Gastroesophageal sphincter (tissue), 3 donors: ENCODE measurements around the gene NTN3.

Experiments
- CTCF ChIP-seq, 4 experiments: fragments of 200-600 bp in 2 of 4; fragments of 450-650 bp in 2 of 4; sonication (generic) in 1 of 4; IDR thresholded peaks; one replicate each; pipeline ENCODE4 v1.5.1; 2017 to 2019; ENCODE audit warnings: antibody characterized with exemption in 4 of 4, mild to moderate bottlenecking in 2 of 4, moderate library complexity in 2 of 4
- EP300 ChIP-seq: sonication (generic); formaldehyde crosslinking; IDR thresholded peaks from one replicate; pipeline ENCODE4 v1.6.1; 2017; ENCODE audit warnings: antibody characterized with exemption, mild to moderate bottlenecking
- POLR2A ChIP-seq, 2 donors: fragments of 450-650 bp; IDR thresholded peaks; one replicate each; pipeline ENCODE4 v1.6.1; 2017; ENCODE audit warnings: antibody characterized with exemption in 2 of 2, mild to moderate bottlenecking in 2 of 2, moderate library complexity in 1 of 2

GRCh38 chr16:2432286-2432685, 38.8 kb upstream of the NTN3 start:
- TF ChIP-seq CTCF (IDR thresholded peaks at IDR 0.05) (no peak), EP300 (no peak), POLR2A (IDR thresholded peaks at IDR 0.05) (no peak)
